Suprapubic skin (tissue), 4 donors: ENCODE results near the gene RFX8. TPM values are rescaled to one million over a fixed set of nuclear protein-coding genes. Genes with fewer than 3 reads are reported as not detected.

ENCODE experiments used
- DNase-seq, 2 donors: peaks; one replicate each; pipeline ENCODE4 v3.0.0-alpha.2; 2019; ENCODE audit warnings: low spot score in 2 of 2
- H3K27ac ChIP-seq: fragments of 200-600 bp; sonication (generic); one replicate; pipeline ENCODE4 v1.5.1; 2019
- H3K27me3 ChIP-seq: fragments of 200-600 bp; sonication (generic); one replicate; pipeline ENCODE4 v1.5.1; 2019
- H3K36me3 ChIP-seq: fragments of 200-600 bp; sonication (generic); one replicate; pipeline ENCODE4 v1.5.1; 2019
- H3K4me1 ChIP-seq: fragments of 200-600 bp; sonication (generic); one replicate; pipeline ENCODE4 v1.5.1; 2019
- H3K4me3 ChIP-seq: fragments of 200-600 bp; sonication (generic); one replicate; pipeline ENCODE4 v1.5.1; 2019; ENCODE audit warnings: mild to moderate bottlenecking
- H3K9me3 ChIP-seq: fragments of 200-600 bp; sonication (generic); one replicate; pipeline ENCODE4 v1.5.1; 2019
- EP300 ChIP-seq: sonication (generic); formaldehyde crosslinking; IDR thresholded peaks from one replicate; pipeline ENCODE4 v1.6.1; 2017; ENCODE audit warnings: antibody characterized with exemption
- POLR2A ChIP-seq, 2 donors: fragments of 450-650 bp; IDR thresholded peaks; one replicate each; pipeline ENCODE4 v1.6.1; 2017; ENCODE audit warnings: antibody characterized with exemption in 2 of 2, mild to moderate bottlenecking in 2 of 2, moderate library complexity in 2 of 2
- POLR2AphosphoS5 ChIP-seq, 3 donors: sonication (generic); formaldehyde crosslinking; IDR thresholded peaks; one replicate each; pipeline ENCODE4 v1.6.1; 2017; ENCODE audit warnings: antibody characterized with exemption in 3 of 3
- WGBS: methylation state at CpG from one replicate; pipeline ENCODE4 v1.1.5; 2018; 5-methylcytosine and 5-hydroxymethylcytosine counted together
- total RNA-seq, 4 donors: library from RNA; depleted of rRNA; stranded (reverse); fragments of >200 nt; gene quantifications; one replicate each; pipeline ENCODE4 v1.1.0, GENCODE V29; 2016
- TF ChIP-seq, protein P1 (sequence below), 2 donors: fragments of 200-600 bp in 1 of 2; fragments of 450-650 bp in 1 of 2; sonication (generic) in 1 of 2; IDR thresholded peaks; one replicate each; pipeline ENCODE4 v1.5.1; 2016 to 2019; ENCODE audit warnings: antibody characterized with exemption in 2 of 2, mild to moderate bottlenecking in 1 of 2, moderate library complexity in 1 of 2

RFX8 gene
- total RNA-seq, 4 donors from 2014 or later = 0.70 TPM; not detected in 3

DNA sequence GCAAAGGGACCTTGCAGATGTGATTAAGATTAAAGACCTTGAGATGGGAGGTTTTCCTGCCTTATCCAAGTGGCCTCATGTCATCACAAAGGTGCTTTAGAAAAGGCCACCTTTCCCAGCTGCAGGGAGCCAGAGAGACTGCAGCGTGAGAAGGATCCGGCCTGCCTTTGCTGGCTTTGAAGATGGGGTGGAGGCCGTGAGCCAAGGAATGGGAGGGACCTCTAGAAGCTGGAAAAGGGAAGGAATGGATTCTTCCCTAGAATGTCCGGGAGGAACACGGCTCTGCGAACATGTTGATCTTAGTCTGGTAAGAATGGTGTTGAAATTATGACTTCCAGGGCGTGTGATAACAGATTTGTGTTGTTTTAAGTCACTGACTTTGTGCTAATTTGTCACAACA lies 47.7 kb downstream of the RFX8 start:
- no peak overlapping the region for H3K27ac ChIP-seq
- peak in 1 of 2 donors; percentile 12 for DNase-seq
- H3K4me1 ChIP-seq = no peaks in the 10 kb centered on the region
- WGBS = 90% methylated on average over 7 of the region's 7 CpGs
- H3K36me3 ChIP-seq = no peaks in the 10 kb centered on the region
- H3K4me3 ChIP-seq = no peak overlapping the region
- H3K27me3 ChIP-seq = no peaks in the 10 kb centered on the region
- H3K9me3 ChIP-seq = no peaks in the 10 kb centered on the region
- no peak for TF ChIP-seq POLR2A (IDR thresholded peaks at IDR 0.05)
- no peak for TF ChIP-seq EP300
- TF ChIP-seq POLR2AphosphoS5 (IDR thresholded peaks at IDR 0.05) = no peak
- TF ChIP-seq, protein P1, sequence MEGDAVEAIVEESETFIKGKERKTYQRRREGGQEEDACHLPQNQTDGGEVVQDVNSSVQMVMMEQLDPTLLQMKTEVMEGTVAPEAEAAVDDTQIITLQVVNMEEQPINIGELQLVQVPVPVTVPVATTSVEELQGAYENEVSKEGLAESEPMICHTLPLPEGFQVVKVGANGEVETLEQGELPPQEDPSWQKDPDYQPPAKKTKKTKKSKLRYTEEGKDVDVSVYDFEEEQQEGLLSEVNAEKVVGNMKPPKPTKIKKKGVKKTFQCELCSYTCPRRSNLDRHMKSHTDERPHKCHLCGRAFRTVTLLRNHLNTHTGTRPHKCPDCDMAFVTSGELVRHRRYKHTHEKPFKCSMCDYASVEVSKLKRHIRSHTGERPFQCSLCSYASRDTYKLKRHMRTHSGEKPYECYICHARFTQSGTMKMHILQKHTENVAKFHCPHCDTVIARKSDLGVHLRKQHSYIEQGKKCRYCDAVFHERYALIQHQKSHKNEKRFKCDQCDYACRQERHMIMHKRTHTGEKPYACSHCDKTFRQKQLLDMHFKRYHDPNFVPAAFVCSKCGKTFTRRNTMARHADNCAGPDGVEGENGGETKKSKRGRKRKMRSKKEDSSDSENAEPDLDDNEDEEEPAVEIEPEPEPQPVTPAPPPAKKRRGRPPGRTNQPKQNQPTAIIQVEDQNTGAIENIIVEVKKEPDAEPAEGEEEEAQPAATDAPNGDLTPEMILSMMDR (IDR thresholded peaks at IDR 0.05) = no peak

DNA sequence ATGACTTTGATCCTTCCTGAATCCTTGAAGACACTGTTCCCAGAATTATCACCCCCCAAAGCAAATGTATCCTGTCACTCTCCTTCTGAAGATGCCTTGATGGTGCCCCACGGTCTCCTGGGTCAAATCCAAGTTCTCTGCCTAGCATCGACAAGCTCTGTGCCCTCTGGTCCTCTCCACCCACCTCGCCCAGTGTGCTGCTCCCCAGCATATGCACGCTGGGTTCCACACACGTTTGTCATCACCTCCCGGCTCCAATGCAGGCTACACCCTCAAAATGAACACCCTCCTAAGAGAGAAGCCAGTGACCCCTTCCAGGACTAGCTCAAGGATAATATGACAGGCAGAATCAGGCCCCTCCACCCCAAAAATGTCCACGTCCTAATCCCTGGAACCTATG lies 48.1 kb downstream of the RFX8 start:
- Histone ChIP-seq H3K4me3 (no peak overlapping the region), H3K27ac (no peak overlapping the region), H3K4me1 (no peaks in the 10 kb centered on the region), H3K36me3 (no peaks in the 10 kb centered on the region), H3K27me3 (no peaks in the 10 kb centered on the region), H3K9me3 (no peaks in the 10 kb centered on the region)
- DNase-seq = peak in 1 of 2 donors; percentile 29
- no peak for TF ChIP-seq POLR2AphosphoS5 (IDR thresholded peaks at IDR 0.05)
- TF ChIP-seq, protein P1 (IDR thresholded peaks at IDR 0.05) = no peak
- TF ChIP-seq EP300 = no peak
- no peak for TF ChIP-seq POLR2A (IDR thresholded peaks at IDR 0.05)
- WGBS = 82% methylated on average over 7 of the region's 7 CpGs

DNA sequence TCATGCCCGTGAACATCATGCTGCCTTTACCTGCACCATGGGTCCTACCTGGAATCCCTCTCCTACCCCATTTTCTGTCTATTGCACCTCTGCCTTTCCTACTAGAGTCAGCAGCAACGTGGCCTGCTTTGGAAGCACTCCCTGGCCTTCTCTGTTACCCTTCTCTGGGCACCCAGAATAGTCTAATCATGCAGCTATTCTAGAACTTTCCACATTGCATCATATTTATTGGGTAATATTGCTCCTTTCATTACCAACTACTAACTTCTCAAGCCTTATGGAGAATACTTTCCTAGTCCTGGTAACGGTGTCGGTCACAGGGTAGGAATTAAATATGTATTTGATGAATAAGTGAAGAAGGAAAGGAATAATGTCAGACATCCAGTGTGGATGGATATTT lies 54.3 kb downstream of the RFX8 start:
- WGBS = 91% methylated on average over 4 of the region's 4 CpGs
- Histone ChIP-seq H3K4me3 (no peak overlapping the region), H3K27ac (no peak overlapping the region), H3K4me1 (no peaks in the 10 kb centered on the region), H3K9me3 (no peaks in the 10 kb centered on the region), H3K27me3 (no peaks in the 10 kb centered on the region), H3K36me3 (no peaks in the 10 kb centered on the region)
- TF ChIP-seq EP300 = no peak
- TF ChIP-seq, protein P1 (IDR thresholded peaks at IDR 0.05) = no peak
- no peak for TF ChIP-seq POLR2AphosphoS5 (IDR thresholded peaks at IDR 0.05)
- no peak for TF ChIP-seq POLR2A (IDR thresholded peaks at IDR 0.05)
- DNase-seq = no peak

DNA sequence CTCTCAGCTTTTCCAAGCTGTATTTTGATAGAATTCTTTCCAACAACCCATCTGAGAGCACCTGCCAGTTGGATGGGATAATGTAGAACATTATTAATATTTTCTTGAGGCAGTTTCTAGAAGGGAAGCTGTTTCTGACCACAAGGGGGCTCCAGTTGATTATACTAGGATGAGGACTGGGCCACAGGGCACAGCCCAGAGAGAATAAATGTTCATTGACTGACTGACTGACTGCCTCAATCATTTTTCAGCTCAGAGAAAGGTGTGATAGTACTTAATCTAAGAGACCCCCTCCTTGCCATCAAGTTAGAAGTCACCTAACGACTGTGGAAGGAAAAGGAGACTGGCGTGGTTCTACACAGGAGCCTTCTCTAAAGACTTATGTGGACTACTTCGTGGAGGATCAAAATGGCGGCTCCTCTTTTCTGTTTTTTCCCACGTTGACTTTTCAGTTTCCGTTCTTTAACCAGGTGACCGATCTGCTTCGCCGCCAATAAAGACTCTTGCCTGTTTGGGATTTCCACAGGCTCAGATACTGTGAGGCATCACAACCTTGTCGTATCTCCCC lies 55.7 kb downstream of the RFX8 start:
- DNase-seq = no peak
- Histone ChIP-seq H3K9me3 (no peaks in the 10 kb centered on the region), H3K27ac (no peak overlapping the region), H3K4me3 (no peak overlapping the region), H3K4me1 (no peaks in the 10 kb centered on the region), H3K27me3 (no peaks in the 10 kb centered on the region), H3K36me3 (no peaks in the 10 kb centered on the region)
- 91% methylated on average over 10 of the region's 10 CpGs for WGBS
- TF ChIP-seq, protein P1 (IDR thresholded peaks at IDR 0.05) = peak; percentile 55 to 67
- TF ChIP-seq POLR2AphosphoS5 (IDR thresholded peaks at IDR 0.05) = no peak

GRCh38 chr2:101418460-101419095 lies 56.3 kb downstream of the RFX8 start:
- WGBS = 77% methylated on average over 12 of the region's 12 CpGs
- no peaks in the 10 kb centered on the region for H3K36me3 ChIP-seq
- TF ChIP-seq EP300 (no peak), POLR2AphosphoS5 (IDR thresholded peaks at IDR 0.05) (no peak), POLR2A (IDR thresholded peaks at IDR 0.05) (no peak)
- TF ChIP-seq, protein P1 (IDR thresholded peaks at IDR 0.05) = no peak
- no peak overlapping the region for H3K4me3 ChIP-seq
- no peaks in the 10 kb centered on the region for H3K4me1 ChIP-seq
- H3K27ac ChIP-seq = no peak overlapping the region
- H3K27me3 ChIP-seq = no peaks in the 10 kb centered on the region
- no peak for DNase-seq
- H3K9me3 ChIP-seq = no peaks in the 10 kb centered on the region
